Measurements from ENCODE around the gene KIF1A.

Gene KIF1A

GRCh38 chr2:240760576-240761246 lies 59.3 kb downstream of the KIF1A start:
- DNase-seq = no peak

DNA sequence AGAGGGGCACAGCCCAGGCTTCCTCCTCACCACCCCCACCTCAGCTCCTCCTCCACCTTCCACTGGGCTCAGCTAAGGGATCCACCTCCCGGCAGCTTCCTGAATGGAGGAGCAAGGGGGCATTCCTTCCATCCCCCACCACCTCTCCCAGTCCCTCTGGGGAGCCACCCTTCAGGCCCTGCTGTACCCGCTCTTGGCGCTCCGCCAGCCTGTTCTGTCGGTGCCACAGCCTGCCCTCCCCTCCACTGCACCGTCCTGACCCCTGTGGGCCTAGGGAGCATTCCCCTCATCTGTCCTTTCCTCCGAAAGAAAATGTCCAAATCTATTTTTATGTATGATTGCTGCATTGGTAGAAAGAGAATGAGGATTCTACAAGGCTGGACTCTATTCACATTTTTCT lies 59.9 kb downstream of the KIF1A start:
- no peak for DNase-seq

DNA sequence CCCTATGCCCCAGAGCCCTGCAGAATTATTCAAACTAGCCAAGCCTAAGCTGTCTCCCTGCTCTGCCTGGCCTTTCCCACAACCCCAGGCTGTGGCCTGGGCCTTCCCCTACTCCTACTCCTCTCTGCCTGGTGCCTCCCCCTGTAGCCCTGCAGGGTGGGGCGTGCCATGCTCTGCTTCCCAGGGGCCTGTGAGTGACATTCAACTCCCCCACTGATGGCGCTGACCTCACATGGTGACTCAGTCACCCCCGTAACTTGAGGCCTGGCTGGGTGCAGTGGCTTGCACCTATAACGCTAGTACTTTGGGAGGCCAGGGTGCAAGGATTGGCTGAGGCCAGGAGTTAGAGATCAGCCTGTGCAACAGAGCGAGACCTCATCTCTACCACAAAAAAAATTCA lies 60.6 kb downstream of the KIF1A start:
- no peak for DNase-seq

- DNase-seq = no peak
These were observed 62.9 kb downstream of the KIF1A start for GRCh38 chr2:240757086-240757614.

DNA sequence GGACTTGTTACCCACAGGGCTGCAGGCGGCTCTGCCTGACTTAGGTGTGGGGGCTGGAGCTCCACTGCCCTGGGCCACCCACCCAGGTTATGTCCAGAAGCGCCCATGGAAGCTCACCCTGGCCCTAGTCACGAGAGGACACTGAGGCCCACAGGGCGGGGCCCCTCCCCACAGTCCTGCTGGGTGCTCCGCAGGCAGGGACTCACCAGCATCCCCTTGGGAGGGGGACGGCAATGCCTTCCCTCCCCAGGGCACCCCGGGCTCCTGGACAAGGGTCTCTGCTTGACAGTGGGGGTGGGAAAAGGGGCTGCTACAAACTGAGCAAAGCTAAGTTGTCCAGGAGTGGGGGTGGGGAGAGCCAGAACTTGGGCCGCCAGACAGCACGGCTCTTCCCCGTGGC lies 67.8 kb downstream of the KIF1A start:
- no peak for DNase-seq

DNA sequence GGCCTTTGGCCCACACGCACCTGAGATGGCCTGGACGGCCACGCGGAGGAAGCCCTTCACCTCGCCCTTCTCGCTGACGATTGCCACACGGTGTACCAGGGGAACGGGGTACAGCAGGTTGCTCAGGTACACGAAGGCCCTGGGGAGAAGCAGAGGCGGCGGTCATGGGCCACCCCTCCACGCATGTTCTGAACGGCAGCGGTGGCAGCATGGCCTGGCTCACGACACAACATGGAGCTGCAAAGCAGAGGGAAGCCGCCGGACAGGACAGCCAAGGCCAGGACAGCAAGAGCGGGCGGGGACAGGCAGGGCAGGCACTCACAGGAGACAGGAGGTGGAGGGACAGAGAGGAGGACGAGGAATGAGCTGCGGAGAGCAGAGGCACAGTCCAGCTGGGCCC lies 69.6 kb downstream of the KIF1A start:
- DNase-seq = no peak

DNA sequence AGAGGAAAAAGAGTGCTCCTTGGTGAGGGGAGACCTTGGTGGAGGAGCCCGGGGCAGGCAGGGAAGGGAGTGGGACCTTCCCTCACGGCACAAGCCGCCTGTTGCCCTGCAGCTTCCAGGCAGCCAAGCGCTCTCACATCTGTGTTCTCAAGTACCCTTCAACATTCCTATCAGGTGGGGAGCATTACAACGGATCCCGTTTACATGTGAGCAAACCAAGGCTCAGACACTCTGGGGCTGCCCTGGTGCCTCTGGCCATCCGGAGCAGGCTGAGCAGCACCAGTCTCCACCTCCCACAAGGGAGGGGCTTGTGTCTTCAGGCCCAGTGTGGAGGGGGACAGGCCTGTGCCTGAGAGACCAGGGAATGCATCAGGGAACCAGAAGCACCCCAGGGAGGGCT lies 70.5 kb downstream of the KIF1A start:
- no peak for DNase-seq

- no peak for DNase-seq
These were observed 72.8 kb downstream of the KIF1A start for GRCh38 chr2:240747256-240747655.

DNA sequence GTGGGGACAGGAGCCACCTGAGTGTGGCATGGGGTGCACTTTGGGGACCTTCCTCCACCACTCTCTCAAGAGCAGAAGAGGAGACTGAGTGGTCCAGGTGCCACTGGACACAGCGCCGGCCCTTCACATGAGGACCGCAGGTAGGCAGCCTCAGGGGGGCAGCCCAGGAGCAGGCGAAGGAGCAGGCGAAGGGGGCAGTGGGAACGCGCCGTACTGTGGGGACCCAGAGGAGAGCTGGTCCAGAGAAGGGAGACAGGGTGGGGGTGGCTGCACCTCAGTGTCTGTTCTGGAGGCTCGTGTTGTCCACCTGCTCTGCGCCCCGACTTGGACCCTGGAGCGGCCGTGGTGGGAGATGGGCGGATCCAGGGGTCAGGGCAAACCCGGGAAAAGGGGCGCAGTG lies 73.3 kb downstream of the KIF1A start:
- no peak for DNase-seq

GRCh38 chr2:240745962-240746361 lies 74.1 kb downstream of the KIF1A start:
- DNase-seq = no peak

GRCh38 chr2:240745456-240745855 lies 74.6 kb downstream of the KIF1A start:
- DNase-seq = no peak

DNA sequence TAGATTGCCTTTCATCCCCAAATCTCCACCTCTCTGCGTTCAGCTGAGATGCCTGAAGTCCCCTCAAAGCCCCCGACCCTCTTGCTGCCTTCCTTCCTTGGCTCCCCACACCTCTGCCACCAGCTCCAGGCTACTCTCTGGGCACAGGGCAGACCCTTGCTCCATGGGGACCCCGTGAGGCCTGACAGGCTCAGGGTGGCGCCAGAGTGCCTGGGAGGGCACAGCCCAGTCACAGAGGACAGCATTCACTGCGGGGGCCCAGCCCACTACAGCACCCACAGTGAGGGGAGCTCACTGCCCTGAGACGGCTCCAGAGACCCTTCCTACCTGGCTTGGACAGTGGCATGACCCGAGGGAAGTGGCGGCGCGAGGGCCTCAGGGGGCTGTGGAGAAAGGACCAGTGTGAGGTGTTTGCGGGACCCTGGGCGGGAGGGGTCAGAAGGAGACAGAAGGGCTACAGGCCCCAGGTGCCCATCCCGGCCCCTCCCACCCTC lies 77.4 kb downstream of the KIF1A start:
- no peak for DNase-seq

- no peak for DNase-seq
These were observed 78.9 kb downstream of the KIF1A start for GRCh38 chr2:240741091-240741490.

DNA sequence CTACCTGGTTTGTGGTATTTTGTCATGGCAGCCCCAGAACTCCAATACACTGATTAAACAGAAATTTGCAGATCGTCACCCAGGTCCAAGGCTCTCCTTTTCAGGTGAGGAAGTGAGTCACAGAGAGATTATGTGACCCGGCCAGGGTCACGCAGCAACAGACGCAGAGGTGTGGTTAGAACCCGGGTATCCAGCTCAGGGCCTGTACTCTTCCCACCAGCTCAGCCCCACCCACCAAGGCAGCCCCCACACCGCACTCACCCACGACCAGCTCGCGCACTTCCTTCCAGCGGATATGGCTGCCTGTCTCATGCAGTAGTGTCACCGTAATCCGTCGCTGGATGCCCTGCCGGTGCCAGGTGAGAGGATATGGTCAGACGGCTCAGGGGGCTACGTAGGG lies 80.2 kb downstream of the KIF1A start:
- DNase-seq = no peak

- DNase-seq = no peak
These were observed 82.1 kb downstream of the KIF1A start for GRCh38 chr2:240737958-240738357.

DNA sequence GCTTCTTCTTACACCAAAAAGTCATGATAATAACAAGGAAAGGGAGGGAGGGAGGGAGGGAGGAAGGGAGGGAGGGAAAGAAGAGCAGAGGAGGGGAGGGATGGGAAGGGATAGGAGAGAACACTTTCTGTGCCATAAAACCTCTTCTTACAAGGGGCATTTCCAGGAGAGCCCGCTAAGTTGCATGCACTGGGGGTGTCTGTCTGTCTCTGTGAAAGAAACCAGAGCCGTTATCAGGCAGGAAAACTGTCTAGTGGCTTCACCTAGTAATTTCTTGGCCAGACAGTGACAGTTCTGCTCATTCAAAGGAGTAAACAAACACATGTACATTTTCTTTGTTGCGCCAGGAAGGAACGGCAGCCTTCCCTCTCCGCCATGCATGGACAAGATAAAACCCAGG lies 82.5 kb downstream of the KIF1A start:
- no peak for DNase-seq

DNA sequence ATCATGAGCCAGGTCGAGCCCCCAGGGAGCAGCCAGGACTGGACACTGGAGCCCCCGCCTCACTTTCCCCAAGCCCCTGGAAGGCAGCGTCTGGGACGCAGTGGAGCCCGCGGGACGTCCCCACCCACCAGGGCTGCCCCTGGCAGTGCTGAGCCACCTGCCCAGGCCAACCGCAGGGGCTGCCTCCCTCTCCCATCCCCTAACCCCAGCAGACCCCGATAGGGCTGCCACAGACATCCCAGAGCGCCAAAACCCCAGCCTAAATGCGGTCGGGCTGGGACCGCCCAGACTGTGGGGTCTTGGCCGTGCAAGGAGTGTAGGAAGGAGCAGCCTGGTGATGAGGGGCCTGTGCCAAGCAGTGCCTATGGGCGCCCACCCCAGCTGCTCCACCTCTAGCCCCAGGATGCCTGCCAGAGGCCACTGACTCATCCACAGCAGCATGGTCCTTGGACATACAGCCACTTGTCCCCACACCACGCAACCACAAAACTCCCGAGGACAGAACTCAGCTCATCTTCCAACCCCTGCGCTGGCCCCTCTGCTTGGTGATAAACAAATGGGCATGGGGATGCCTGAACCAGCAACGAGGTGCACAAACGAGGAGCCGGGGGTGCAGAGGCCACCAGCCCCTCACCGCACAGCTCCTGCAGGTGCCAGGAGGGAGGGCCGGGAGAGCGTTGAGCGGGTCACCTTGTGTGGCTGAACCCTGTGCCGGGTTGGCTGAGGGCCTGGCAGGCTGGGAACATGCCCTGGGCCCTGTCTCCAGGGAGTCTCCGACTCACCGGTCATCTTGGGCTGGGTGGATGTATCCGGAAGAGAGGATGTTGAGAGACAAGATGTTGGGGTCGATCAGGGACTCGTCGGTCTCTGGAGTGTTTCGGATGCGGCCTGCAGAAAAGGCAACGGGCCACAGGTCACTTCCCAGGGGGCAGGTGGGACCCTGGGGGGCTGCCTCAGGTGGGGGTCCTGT lies 83.5 kb downstream of the KIF1A start:
- no peak for DNase-seq

DNA sequence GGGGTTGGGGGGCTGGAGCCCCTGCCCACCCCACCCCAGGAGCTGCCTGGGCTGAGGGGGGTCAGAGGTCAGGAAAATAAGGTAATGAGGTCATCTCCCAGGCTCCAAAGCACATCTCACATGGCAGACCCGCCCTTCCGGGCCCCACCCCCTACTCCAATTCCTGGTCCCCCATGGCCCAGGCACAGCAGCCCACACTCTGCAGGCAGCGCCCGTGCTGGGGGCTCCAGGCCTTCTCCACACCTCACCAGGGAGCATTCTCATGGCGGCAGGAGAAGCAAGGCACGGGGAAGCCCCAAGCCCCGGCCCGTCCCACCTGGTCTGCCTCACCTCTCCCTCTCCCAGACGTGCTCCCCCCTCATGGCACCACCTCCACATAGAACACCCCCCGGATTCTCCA lies 84.5 kb downstream of the KIF1A start:
- DNase-seq = no peak

GRCh38 chr2:240734756-240735155 lies 85.3 kb downstream of the KIF1A start:
- no peak for DNase-seq

DNA sequence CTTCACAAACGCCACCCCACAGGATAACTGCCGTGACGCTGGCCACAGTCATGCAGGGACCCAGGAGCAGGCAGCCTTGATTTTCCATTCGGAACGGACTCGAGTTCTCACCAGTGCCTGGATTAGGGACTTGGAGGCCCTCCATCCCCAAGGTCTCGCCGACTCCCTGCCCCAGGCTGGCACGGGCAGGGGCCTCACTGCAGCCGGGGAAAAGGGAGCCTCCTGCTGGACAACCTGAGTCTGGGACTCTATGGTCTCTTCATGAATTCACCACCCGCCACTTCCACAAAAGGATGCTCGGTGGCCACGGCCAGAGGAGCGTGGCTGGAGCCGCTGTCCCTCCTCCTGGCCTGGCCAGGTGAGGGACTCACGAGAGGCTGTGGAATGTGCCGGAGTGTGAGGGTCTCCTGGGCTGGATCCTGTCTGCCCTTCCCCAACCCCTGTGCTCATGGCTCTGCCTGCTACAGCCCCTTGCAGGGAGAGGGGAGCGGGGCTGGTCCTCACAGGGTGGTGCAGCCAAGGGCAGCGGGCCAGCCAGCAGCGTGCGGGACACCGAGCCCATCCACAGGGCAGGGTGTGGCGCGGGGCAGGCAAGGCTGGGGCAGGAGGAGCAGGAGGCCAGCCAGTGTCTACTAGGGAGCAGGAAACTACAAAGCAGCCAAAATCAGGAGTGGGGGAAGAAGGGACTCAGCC lies 86.1 kb downstream of the KIF1A start:
- DNase-seq = no peak

DNA sequence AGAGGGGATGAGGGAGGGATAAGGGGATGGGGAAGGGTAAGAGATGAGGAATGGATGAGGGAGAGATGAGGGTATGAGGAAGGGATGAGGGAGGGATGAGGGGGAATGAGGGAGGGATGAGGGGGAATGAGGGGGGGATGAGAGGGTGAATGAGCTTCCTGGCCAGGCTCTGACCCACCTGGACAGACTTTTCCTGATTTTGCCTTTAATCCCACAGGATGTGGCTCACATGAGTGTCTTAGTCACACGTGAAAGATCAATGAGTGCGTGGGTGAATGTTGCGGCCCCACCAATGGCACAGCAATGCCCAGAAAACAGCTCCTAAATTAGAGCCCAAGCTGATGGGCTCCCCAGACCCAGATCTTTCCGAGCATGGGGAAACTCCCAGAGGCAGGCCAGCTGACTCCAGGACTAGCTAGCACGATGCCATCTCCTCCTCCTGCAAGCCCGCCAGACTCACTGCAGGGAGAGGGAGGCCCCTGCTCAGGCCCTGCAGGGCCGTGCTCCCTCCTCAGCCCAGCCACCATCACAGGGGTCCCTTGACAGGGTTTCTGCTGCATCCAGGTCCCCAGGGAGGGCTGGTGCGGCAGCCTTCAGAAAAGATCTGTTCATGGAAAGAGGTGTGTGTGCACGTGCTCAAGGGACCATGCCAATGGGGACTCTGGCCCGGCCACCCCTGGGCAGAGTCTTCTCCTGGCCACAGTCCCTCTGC lies 87.0 kb downstream of the KIF1A start:
- DNase-seq = no peak

DNA sequence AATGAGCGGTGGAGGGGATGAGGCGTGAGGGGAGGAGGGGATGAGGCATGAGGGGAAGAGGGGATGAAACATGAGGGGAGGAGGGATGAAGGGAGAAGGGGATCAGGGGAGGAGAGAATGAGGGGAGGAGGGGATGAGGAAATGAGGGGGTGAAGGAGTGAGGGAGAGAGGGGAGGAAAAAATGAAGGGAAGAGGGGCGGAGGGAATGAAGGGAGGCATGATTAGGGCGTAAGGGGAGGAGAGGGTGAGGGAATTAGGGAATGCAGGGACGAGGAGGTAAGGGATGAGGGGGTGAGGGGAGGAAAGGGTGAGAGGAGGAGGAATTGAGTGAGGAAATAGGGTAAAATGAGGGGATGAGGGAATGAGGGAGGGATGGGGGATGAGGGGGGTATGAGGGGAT lies 87.8 kb downstream of the KIF1A start:
- DNase-seq = no peak

DNA sequence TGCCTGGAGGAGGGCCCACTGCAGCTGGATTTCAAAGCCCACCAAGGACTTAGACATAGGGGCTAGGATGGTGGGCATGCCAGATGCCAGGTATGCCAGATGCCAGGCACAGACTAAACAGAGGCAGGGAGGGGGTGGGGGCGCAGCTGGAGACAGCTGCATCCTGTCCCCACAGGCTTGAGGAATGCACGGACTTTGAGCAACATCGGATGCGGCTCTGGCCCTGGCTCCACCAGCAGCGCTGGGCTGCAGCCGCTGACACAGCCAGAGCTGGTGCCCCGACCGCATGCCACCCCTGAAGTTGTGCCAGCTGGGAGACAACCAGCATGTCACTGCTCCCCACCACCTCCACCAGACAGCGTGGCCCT lies 88.9 kb downstream of the KIF1A start:
- DNase-seq = no peak
